GM21423 (cell line): ENCODE data around the gene FAR2.
"Not testable (repeated sequence)": the region's sequence is repeated elsewhere in the genome, so short reads cannot be mapped to it uniquely, and the experiment has no call there.

Experiments used
- ATAC-seq: cut with Tn5 transposase; IDR thresholded peaks from one replicate; pipeline ENCODE4 v1.9.1; 2021; ENCODE audit warnings: mild to moderate bottlenecking, moderate library complexity; ENCODE audit not compliant: unreplicated experiment

FAR2 gene

DNA sequence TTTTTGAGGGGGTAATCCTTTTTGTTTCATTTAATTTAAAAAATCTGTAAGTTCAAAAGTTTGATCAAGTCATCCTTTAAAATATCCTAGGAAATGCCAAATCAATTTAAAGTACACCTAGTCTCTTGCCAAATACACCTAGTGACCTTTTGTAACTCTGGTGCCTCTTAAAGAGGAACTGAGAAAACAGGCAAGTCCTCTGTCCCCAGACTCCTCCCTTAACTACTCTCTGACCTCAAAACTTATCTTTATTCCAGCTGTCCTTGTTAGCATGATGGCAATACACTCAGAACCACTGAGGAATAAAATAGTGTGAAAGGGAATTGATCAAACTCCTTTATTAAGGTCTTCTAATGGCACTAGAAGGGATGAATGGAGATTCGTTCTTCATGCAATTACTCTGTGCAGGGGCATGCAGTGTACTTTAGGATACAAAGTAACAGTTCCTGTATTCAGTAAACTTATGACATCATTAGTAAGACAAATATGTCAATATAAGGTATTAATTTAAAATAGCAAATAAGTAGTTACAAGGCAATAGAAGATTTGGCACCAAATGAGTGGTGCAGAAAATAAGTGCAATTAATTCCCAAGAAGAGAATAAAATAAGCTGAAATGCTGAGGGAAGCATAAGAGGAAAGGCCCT, 3.3 kb downstream of the FAR2 start:
- ATAC-seq: peak; percentile 74

DNA sequence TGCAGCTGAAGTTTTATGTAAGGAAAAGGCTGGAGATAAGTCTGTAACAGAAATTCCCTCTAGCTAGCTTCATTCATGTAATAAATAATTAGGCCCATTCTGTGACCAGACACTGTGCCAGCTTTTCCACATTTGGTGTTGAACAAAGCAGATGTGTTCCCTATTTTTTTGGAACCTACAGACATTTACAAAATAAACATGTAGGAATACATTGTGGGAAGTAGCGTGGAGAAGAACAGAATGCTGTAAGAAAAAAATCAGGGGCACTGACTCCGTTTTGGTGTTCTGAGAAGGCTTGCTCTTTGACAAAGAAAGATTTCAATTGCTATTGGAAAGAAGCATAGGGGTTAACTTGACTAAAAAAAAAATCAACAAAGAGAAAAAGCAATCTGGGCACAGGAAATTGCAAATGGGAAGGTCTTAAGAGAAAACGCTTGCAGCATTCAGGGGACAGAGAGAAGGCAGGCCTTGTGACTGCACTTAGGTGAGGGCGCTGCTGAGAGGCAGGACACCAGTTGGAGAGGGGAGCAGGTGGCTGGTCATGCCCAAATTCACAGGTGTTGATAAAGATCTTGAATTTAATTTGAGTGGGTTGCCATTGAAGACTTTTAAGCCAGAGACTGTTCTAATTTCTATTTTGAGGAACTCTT, 4.0 kb downstream of the FAR2 start:
- no peak for ATAC-seq

DNA sequence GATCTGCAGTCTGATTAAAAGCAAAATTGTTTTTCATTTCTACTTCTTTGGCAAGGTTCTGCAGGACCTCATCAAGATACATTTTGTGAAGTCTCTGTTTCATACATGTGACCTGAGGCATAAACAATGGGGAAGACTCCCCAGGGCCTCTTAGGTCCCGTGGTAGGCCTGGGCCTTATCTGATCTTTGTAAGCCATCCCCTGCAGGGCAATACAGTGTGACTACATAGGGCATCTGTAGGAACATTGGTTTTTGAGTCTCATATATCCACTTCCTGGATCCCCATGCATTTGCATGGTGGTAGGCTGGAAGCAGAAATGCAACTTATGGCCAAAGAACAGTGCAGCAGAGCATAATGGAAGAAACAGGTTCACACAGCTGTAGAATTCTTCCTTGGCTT, 6.0 kb downstream of the FAR2 start:
- ATAC-seq: peak; percentile 62

DNA sequence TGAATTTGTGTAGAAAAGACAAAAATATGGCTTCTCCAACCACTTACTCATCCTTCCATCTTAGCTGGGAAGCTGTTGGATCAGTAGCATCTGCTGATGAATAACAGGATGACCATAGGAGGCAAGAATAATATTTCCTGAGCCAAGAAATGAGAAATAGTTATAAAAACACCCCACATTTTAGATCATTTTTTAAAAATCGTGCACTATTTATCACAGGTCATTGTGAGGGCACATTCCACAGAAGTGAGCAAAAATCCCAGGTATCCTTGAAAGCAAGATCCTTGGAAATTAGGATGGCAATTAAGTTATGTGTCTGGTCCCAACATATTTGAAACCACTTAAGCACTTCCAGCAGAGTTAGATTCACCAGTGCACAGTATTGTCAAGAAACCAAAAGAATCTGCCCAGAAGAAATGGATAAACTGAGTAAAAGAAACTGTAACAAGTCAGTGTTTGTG, 8.4 kb downstream of the FAR2 start:
- no peak for ATAC-seq

DNA sequence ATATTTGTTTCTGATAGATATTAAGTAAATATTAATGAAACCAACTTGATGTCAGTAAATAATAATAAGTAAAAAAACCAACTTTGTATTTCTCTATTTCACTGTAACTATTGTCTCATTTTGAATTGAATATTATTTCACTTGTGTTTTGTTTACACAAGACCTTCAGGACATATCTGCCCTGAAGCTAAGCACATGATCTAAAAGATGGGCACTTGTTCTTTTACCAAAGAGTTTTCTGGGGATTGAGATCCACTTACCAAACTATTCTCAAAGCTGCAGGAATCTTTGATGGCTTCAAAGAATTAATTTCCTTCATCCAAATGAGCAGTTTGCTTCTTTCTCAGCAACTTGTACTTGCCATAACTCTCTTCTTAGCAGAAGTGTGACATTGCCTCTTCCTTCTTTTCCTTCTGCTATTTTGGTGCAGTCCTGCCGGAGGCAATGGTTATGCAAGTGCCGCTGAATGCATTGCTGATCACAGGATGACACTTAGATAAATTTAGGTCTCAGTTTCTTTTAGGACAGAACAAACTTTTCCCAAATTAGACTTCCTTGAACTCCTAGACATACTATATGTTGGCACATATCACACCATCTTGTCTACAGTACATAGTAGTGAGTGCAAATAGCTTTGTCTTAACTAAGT, 9.2 kb downstream of the FAR2 start:
- ATAC-seq: no peak

DNA sequence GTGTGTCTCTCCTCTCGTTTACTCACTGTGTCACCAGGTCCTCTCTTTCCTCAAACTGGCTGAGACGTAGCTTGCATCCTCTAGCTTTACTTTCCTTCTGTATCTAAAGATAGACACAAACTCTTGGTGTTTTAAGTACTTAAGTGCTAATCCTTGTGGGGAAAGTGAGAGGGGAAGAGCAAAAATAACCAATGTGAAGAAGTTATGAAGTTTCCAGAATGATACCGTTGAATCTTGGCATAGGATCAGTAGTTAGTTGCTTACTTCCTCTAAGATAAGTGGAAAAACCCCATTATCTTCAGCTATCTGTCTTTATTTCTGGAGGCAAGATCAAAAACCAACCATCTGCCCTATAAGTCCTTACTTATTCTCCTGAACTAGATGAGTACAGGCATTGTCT, 10.6 kb downstream of the FAR2 start:
- ATAC-seq: no peak

DNA sequence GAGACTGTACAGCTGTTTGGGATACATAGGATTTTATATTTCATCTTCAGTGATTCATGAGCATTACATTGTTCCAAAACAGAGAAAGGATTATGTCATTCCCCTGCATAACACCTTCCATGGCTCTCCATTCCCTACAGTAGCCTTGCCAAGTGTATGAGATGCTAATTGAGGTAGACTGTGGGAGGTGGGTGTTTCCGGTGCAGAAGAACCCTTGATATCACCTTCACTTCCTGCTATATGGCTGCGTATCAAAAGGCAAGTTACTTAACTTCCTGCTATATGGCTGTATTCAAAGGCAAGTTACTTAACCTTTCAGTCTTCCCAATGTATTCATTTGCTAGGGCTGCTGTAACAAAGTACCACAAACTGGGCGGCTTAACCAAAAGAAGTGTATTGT, 11.2 kb downstream of the FAR2 start:
- no peak for ATAC-seq

DNA sequence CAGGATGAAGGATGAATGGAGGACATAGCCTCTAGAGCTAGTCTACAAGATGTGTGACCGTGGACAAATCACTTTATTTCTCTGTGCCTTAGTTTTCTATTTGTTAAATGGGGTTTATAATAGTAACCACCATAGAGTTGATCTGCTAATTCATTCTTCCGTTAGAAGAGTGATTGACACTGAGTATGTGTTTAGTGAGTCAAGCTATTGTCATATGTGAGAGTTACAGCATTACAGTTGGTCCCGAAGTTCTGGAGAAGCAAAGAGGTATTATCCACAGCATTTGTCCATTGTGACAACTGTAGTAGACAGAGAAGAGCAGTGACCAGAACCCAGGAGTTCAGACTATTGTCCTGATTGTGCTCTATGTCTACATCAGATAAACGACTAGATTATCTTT, 14.1 kb downstream of the FAR2 start:
- ATAC-seq: no peak

DNA sequence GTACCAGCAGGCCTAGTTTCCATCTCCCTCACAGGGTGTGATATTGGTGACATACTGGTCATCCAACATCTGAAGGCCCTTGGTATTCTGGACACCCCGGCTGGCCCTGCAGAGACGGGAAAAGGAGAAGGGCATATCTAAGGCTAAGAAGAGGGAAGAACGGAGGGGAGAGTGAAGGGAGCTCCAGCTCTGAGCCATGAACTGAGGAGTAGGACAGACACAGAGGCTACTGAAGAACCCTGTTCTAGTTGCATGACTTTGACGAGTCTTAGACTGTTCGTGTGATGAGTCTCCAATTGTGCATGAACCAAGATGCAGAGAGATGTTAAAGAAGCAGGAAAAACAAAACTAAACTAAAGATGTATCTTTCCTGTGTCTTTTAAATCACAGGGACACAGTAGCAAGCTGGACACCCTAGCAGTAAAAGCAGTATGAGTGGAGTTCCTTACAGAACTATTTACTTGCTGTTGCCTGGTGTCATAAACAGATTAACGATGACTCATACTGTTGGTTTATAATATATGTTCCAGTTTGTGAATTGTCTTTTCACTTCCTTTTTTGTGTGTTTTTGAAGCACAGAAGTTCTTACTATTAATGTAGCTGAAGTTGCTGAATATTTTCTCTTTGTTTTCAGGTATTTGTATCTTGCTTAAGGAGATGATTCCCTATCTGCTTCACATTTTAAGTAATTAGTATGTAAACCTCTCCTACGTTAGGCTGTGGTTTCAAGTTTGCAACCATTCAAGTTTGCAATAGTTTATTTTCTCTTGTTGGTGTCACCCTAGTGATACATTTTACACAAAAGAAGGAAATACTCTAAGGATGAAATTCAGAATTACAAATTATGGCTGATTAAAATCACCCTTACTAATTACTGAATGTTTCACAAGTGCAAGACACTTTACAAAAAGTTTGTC, 15.7 kb downstream of the FAR2 start:
- ATAC-seq: peak; percentile 100

DNA sequence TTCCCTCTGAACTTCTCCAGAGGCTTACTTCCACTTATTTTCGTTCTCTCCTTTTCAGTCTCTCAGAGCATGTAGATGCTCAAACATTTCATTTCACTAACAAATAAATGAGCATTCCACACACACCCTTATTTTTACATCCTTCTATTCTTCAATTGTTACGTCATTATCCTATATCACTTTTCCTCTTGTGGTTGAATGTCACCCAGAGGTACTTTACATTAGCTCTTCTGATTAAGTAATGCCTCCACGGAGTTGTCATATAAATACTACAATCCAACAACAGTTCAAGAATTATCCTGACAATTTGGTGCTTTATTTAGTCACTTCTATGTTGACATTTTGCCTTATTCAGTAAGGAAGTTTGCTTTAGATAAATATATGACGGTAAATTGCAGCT, 18.4 kb downstream of the FAR2 start:
- no peak for ATAC-seq

DNA sequence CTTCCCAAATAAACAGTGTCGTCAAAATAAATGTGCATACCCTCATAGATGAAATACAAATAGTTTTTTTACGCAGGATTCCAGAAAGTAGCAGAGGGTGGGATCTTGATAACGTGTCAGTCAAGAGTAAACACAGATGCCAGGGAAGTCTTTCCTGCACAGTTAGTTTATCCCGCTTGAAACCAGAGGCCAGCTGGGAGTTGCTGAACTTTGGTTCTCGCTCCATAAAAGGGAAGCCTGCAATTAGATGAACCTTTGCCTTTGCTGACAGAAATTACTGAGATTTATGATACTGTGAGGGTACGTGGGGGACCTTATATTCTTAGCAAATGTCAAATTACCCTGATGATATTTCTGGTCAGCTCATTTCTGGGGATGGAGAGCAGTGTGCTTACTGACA, 18.9 kb downstream of the FAR2 start:
- ATAC-seq: no peak

DNA sequence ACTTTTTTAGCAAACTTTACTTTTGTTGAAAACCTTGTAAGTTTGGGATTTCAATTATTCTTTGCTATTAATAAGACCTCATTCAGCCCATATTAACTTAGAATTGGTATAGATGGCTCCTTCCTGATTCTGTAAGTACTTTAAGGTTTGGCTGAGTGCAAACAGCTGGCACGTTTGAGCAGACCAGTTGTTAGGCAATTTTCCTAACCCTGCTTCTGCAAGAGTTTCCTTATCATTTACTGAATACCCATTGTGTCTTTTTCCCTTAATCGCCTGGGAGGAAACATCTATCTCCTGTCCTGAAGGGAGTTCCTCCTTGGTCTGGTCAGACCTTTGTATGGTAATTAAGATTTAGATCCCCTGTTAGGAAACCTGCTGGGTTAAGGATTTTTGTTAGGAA, 20.9 kb downstream of the FAR2 start:
- ATAC-seq: not testable (repeated sequence)

DNA sequence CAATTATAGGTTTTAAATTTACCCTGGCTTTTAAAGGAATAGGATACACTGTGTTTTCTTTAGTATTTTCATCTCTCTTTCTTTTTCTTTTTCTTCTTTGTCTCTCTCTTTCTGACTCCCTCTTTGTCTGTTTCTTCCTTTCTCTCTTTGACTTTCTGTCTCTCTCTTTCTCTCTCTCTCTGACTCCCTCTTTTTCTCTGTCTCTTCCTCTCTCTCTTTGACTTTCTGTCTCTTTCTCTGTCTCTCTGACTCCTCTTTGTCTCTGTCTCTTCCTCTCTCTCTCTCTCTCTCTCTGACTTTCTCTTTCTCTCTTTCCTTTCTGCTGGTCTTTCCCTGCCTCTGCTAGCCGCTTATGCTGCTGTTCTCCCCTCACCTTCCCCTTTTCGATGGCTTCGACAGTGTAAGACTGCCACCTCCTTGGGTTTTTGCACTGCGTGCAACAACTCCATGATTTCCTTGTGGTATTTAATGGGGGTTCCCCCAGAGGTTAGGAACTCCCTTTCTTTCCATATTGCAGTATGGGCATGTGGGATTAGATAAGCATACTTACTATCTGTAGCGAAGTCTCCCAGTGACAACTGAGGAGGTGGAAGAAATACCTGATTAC, 21.5 kb downstream of the FAR2 start:
- ATAC-seq: not testable (repeated sequence)

DNA sequence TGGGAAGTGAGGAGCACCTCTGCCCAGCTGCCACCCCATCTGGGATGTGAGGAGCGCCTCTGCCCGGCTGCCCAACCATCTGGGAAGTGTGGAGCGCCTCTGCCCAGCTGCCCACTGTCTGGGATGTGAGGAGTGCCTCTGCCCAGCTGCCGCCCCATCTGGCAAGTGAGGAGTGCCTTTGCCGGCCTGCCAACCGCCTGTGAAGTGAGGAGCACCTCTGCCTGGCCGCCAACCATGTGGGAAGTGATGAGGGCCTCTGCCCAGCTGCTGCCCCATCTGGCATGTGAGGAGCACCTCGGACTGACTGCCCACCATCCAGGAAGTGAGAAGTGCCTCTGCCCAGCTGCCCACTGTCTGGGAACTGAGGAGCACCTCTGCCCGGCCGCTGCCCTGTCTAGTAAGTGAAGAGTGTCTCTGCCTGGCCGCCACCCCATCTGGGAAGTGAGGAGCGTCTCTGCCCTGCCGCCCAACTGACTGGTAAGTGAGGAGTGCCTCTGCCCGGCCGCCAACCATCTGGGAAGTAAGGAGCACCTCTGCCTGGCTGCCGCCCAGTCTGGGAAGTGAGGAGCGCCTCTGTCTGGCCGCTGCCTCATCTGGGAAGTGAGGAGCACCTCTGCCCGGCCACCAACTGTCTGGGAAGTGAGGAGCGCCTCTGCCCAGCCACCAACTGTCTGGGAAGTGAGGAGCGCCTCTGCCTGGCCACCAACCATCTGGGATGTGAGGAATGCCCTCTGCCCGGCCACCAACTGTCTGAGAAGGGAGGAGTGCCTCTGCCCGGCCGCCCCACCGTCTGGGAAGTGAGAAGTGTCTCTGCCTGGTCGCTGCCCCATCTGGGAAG, 22.6 kb downstream of the FAR2 start:
- ATAC-seq: no peak

DNA sequence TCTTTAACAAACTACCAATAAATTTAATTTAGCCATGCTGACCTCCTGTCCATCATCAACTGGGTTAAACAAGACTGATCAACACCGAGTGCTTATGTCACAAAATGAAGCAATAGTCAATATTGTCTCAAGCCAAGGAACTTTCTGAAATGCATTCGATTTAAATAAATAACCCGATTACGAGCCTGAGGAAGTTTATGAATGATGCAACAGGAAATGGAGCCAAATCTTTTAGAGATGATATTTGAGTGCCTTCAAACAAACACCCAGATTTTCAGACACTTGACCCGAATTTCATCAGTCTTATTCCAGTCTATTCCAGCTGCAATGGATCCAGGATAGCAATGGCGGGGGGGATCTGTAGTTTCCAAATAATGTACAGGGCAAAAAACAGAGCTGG, 27.9 kb downstream of the FAR2 start:
- no peak for ATAC-seq

DNA sequence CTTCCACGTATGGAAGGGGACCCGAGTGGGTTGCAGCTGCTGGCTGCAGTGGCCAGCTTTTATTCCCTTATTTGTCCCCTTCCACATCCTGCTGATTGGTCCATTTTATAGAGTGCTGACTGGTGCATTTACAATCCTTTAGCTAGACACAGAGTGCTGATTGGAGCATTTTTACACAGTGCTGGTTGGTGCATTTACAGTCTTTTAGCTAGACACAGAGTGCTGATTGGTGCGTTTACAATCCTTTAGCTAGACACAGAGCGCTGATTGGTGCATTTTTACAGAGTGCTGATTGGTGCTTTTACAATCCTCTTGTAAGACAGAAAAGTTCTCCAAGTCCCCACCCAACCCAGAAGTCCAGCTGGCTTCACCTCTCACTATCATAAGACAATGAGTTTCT, 33.2 kb downstream of the FAR2 start:
- ATAC-seq: not testable (repeated sequence)

DNA sequence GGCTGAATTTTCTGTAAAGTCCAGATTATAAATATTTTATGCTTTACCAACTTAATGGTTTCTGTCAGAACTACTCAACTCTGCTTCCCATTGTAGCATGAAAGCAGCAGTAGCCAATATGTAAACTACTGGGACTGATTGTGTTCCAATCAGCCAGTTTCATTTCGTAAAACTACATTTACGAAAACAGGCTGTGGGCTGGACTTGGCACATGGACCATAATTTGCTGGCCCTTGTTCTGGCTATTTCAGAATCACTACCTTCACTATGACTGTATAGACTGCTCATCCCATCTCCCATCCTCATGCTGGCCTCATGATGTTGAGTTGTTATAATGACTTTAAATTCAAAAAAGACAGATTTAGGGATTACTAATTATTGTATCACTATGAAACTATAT, 38.7 kb downstream of the FAR2 start:
- no peak for ATAC-seq

DNA sequence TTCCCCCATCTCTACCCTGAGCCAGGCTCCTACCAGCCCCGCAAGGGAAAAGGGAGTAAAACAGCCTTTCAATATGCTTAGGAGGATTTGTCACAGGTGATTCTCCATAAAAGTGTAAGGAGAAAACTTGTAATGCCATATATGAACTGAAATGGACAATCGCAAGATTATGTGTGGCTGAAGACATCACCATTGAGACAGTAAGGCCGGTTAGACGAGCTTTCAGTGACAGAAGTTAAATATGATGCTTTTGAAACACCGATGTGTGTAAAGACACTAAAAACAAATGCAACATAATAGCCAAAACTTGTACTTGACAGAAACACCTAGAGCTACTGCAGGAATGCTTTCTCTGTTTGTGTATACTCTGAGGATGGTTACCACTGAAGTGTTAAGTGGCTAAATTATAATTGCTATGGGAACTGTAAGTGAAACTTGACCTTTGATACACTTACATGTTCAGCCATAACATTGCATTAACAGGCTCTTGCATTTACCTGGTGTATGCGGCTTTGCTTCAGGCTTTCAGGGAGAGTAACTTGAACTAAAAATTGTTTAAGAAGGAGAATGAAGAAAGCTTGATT, 42.3 kb downstream of the FAR2 start:
- ATAC-seq: no peak

DNA sequence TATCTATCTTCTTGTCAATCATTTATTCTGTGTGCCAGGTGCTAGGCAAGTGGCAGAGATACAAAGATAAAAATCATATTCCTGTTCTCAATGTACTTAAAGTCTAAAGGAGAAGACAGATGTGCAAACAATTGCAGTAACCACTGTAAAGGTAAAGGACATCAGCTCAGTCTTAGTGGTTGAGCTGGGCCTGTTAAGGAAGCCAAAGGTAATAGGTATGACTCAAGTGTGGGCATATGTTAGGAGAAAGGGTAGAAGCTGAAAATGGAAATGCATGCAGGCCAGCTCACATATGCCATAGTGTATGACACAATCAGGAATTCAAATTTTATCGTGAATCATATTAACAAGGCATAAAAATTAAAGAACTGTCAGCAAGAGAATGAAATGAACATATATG, 49.8 kb downstream of the FAR2 start:
- no peak for ATAC-seq

DNA sequence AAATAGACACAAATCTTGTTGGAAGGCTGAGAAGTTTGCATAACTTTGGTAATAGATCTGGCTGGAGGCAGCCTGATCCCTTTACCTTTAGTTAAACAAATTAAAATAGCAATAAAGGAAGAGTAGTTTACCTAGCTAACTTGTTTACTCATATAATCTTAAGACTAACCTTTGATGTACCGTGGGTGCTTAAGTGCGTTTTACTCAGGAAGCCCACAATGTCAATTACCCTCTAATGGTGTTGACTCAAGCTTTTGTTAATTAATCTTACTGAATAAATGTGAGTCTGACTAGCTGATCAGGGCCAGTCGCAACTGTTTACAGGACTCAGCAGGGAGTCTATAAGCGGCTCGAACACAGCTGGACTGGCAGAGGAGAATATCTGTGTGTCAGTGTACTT, 51.5 kb downstream of the FAR2 start:
- no peak for ATAC-seq
